ENCODE data around the gene SYT7.

The SYT7 gene

GRCh38 chr11:61554172-61554988 is 26.5 kb downstream of the SYT7 start:
- DNase-seq (ENCODE audit: low read depth) = no peak

DNA sequence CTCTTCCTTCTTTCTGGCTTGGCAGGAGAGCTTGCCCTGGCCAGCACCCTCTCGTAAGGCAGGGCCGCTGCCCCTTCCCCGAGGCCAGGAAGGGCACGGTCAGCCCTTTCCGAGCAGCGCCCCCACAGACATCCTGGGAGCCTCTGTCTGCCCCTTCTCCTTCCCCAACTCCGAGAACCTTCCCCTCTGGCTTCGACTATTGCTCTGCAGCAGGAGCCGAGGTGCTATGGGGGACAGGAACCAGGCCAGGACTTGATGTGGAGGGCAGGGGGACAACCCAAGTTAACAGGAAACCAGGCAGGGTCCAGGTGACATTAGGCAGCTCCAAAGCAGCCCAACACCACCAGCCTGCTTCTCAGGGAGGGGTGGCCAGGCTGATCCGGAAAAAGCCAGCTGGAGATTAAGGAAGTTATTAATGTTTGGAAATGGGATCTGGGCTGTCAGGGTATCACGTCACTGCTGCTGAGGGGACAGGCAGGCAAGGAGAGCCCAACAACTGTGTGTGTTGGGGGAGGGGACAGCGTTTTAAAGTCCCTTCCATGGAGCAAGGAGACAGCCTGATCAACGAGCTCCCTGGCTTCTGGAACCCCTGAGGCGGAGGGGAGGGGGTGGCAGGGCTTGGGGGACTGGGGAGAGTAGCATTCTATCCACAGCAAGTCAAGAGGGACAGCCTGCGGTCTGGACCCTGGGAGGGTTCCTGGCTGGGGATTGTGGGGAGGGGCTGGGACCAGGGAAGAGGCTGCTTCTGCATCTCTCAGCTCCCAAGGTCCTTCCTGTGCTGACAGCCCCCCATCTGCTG is 27.3 kb downstream of the SYT7 start:
- no peak for DNase-seq (ENCODE audit: low read depth)

- DNase-seq (ENCODE audit: low read depth) = no peak
Measured at GRCh38 chr11:61552108-61552635, 28.7 kb downstream of the SYT7 start.

- peak; percentile 52 for DNase-seq (ENCODE audit: low read depth)
Measured at GRCh38 chr11:61551634-61552033, 29.2 kb downstream of the SYT7 start.

GRCh38 chr11:61550665-61551227 is 30.1 kb downstream of the SYT7 start:
- DNase-seq (ENCODE audit: low read depth) = no peak

GRCh38 chr11:61549662-61550568 is 31.0 kb downstream of the SYT7 start:
- DNase-seq (ENCODE audit: low read depth) = no peak

DNA sequence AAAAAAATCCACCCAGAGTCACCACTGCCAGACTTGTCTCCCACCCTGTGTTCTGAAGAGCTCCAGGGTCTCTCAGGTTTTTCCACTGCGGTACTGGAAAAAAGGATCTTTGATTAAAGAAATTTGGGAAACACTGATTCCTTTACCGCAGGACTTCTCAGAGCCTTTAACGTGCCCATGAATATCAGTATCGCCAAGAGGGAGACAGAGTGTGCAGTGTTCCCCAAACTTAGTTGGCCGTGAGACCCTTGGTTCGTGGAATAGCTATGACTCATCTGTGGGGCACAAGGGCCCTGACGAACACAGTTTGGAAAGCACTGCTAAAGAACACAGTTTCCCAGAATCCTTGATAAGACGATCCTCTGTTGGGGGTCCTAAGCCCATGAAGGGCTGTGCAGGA is 31.7 kb downstream of the SYT7 start:
- no peak for DNase-seq (ENCODE audit: low read depth)

GRCh38 chr11:61547246-61547645 is 33.6 kb downstream of the SYT7 start:
- DNase-seq (ENCODE audit: low read depth) = no peak

GRCh38 chr11:61546663-61547062 is 34.2 kb downstream of the SYT7 start:
- DNase-seq (ENCODE audit: low read depth) = no peak

GRCh38 chr11:61545921-61546320 is 35.0 kb downstream of the SYT7 start:
- DNase-seq (ENCODE audit: low read depth) = no peak

DNA sequence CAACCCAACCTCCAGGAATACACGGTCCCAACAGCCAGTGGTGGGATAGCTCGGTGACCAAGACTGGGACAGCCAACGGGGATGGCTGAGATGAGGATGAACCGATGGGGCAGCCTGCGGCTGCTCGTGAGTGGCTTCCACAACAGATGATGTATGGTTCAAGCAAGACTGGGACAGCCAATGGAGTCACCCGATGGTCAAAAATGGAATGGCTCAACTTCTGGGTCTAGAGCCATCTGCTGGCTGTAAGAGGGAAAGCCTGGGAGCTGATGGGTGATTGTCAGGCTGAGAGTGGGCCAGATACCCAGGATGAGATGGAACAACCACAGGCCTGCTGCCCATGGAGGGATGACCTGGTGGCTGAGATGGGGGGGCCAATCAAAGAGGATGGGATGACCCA is 35.5 kb downstream of the SYT7 start:
- peak; percentile 50 for DNase-seq (ENCODE audit: low read depth)

DNA sequence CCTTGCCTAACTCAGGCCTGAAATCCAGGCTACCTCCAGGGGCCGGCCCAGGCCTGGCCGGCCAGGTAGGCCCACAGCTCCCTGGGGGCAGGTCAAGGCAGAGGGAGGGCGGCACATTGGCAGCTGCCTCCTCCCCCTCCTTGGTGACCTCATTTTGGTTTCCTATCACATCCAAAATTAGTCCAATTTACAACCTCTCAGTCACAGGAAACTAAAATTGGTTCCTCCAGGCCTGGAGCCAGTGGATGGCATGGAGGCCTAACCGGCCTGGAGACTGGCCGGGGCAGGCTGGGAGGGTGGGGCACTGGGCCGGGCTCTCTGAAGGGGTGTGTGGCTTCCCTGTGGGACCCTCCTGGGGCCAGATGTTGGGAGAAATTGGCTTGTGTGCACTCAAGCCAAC is 36.4 kb downstream of the SYT7 start:
- DNase-seq (ENCODE audit: low read depth) = no peak

- DNase-seq (ENCODE audit: low read depth) = peak; percentile 55
Measured at GRCh38 chr11:61543606-61544306, 37.1 kb downstream of the SYT7 start.

- no peak for DNase-seq (ENCODE audit: low read depth)
Measured at GRCh38 chr11:61542705-61543104, 38.2 kb downstream of the SYT7 start.

- DNase-seq (ENCODE audit: low read depth) = no peak
Measured at GRCh38 chr11:61542024-61542461, 38.8 kb downstream of the SYT7 start.

- DNase-seq (ENCODE audit: low read depth) = no peak
Measured at GRCh38 chr11:61541598-61541997, 39.3 kb downstream of the SYT7 start.

- DNase-seq (ENCODE audit: low read depth) = no peak
Measured at GRCh38 chr11:61540528-61540927, 40.3 kb downstream of the SYT7 start.

DNA sequence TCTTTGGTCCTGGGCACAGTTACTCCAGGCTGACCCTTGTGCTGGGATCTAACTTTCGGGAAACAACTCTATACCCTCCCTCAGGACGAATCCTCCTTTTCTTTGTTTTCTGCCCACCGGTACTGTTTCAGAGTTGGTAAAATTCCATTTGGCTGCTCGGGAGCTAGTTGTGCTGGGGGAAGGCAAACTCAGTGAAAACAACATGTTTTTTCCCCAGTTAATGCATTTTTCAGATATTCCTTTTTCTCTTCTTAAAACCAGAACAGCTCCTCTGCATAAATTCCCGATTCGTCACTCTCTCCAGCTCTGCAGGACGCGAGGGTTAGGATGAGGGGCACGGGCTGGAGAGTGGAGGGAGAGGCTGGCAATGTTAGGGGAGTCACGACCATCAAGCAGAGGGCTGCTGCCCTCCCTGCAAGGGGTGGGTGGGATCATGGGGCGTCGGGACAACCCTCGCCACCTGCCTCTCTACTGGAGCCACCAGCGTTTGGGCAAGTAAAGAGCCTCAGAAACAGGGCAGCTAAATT is 41.0 kb downstream of the SYT7 start:
- no peak for DNase-seq (ENCODE audit: low read depth)

DNA sequence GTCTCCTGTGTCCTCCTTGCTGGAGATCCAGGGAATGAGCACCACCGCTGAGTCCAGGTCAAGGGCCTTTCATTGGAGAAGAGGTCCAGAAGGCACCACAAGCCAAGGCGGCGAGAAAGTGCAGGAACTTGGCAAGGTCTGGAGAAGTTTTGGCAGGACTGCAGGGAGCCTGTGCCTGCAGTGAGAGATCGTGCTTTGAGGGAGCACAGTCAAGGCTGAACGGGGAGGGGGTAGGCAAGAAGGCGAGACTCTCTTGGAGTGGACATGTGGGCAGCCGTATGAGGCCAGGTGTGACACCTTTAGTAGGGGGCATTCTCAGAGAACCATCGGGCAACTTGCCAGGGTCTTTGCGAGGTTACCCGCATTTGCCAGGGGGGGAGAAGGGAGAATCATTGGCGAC is 41.9 kb downstream of the SYT7 start:
- DNase-seq (ENCODE audit: low read depth) = no peak

- no peak for DNase-seq (ENCODE audit: low read depth)
Measured at GRCh38 chr11:61538636-61538961, 42.3 kb downstream of the SYT7 start.

GRCh38 chr11:61537326-61537725 is 43.5 kb downstream of the SYT7 start:
- no peak for DNase-seq (ENCODE audit: low read depth)

All from ELR (cell line).